GM21447 (cell line): ENCODE data around the gene CTAGE6.
"Not testable (repeated sequence)": the region's sequence is repeated elsewhere in the genome, so short reads cannot be mapped to it uniquely, and the experiment has no call there.

Experiments
- ATAC-seq: cut with Tn5 transposase; IDR thresholded peaks from one replicate; pipeline ENCODE4 v1.9.1; 2021; ENCODE audit not compliant: unreplicated experiment

The CTAGE6 gene, protein sequence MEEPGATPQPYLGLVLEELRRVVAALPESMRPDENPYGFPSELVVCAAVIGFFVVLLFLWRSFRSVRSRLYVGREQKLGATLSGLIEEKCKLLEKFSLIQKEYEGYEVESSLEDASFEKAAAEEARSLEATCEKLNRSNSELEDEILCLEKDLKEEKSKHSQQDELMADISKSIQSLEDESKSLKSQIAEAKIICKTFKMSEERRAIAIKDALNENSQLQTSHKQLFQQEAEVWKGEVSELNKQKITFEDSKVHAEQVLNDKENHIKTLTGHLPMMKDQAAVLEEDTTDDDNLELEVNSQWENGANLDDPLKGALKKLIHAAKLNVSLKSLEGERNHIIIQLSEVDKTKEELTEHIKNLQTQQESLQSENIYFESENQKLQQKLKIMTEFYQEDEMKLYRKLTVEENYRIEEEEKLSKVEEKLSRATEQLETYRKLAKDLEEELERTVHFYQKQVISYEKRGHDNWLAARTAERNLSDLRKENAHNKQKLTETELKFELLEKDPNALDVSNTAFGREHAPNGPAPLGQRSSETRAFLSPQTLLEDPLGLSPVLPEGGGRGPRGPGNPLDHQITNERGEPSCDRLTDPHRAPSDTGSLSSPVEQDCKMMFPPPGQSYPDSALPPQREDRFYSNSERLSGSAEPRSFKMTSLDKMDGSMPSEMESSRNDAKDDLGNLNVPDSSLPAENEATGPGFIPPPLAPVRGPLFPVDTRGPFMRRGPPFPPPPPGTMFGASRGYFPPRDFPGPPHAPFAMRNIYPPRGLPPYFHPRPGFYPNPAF

DNA sequence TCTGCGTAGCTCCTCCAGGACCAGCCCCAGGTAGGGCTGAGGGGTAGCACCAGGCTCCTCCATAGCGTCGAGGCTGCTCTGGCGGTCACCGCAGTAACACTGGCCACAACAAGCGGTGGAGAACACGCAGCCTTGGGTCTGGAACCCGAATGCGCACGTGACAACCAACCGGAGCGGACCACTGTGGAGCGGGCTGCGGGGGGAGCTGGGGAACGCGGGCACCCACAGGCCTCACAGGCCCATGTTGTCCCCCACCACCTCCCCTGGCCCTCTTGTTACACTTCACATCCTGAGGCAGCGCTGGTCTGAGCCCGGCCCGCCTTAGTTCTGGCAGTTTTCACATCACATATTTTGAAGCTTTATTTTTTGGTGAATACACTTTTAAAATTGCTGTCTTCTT lies at the start of gene CTAGE6:
CTAGE6 (minus strand) TSS at position 101 of the 400 bp plus-strand sequence; CDS start at position 63, 38 bp downstream.
- ATAC-seq: not testable (repeated sequence)

DNA sequence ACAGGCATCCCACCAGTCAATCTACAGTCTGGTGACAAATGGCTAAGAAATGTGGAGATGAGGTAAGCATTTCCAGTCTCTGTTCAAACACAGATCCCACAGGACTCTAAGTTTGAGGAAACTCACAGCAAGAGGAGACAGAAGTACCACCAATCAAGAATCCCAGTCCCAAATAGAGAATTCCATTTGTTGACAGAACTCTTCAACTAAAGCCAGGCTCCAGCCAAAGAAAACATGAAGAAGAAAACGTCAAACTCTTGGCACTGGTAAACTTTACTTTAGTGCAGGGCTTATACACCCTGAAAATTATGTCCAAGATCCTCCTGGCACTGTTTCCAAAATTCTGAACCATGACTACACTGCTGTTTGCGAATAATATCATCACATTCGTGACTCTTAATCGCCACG lies 49.2 kb upstream of the CTAGE6 start:
- not testable (repeated sequence) for ATAC-seq

DNA sequence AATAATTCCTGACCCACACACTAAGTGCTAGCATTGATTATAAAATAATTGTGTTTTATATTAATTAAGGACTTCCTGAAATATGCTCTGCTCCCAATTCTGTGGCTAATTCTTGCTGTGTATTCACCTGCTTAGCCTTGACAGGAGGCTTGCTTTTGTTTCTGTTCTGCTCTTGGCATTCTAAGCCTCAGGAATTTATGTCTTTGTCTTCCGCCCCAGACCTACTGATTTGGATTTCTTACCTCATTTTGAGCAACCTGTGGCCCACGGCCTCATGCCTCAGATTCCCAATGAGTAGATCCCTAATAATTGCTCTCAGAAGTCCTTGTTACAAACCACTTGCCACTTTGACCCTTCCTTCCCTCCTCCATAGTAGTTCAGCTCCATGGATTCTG lies 40.4 kb upstream of the CTAGE6 start:
- not testable (repeated sequence) for ATAC-seq

DNA sequence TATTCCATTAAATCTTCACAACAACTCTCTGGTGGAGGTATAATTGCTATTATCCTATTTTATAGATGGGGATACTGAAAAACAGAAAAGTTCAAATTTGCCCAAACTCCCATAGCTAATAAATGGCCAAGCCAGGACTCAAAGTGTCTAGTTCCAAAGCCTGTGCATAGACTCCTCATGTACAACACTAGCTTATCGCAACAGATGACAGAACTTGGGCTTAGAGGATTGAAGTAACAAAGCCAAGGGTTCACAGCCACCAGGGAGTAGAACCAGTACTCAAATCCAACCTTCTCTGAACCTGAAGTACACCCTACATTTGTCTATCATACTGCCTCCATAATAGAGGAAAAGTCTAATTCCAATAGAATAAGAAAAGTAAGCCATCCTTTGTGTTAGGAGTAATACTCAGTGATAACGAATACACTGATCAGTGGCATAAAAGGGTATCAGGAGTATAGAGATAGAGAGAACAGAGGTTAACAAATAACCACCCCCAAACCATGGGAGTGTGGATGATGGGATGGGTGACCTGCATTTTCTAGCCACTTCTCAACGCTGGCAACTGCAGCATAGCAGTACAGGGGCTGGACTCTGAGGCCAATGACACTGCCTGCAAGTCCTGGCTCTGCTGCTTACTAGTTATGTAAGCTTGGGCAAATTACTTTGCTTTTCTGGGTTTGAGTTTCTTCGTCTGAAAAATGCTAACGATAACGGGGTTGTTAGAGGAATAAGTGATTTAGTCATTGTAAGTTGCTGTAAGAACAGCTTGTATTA lies 39.8 kb upstream of the CTAGE6 start:
- not testable (repeated sequence) for ATAC-seq

DNA sequence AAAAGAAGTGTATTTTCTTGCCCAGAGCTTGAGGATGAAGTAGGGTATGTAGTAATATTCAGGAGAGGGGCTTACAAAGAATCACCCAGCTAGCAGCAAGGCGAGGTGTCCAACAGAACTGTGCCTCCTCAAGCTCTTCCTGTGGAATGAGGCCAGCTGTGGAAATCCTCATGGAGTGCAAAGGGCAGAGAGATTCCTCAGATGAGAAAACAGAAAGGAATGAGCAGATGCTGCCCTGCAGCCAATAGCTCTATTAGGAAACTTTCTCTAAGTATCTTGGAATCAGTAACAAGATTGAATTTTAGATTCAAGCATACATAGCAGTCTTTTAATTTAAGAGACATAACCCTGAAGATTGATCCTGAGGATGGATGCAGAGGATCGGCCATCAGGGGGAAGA lies 38.2 kb upstream of the CTAGE6 start:
- not testable (repeated sequence) for ATAC-seq

DNA sequence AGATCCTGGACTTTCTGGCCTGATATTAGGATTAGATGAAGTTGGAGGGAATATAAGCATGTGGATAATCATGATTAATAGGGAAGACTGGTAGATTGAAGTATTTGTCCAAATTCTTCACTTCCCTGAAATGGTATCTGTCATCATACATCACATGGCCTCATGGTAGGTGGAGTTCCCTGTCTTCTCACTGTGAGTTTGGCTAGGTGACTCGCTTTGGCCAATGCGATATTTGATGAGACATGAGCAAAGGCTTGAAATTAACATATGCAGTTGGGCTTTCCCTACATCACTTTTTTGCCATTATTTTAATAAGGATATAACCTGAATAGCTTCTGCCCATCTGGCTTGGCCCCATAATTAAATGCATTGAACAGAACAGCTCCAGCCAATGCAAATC lies 35.1 kb upstream of the CTAGE6 start:
- ATAC-seq: not testable (repeated sequence)

DNA sequence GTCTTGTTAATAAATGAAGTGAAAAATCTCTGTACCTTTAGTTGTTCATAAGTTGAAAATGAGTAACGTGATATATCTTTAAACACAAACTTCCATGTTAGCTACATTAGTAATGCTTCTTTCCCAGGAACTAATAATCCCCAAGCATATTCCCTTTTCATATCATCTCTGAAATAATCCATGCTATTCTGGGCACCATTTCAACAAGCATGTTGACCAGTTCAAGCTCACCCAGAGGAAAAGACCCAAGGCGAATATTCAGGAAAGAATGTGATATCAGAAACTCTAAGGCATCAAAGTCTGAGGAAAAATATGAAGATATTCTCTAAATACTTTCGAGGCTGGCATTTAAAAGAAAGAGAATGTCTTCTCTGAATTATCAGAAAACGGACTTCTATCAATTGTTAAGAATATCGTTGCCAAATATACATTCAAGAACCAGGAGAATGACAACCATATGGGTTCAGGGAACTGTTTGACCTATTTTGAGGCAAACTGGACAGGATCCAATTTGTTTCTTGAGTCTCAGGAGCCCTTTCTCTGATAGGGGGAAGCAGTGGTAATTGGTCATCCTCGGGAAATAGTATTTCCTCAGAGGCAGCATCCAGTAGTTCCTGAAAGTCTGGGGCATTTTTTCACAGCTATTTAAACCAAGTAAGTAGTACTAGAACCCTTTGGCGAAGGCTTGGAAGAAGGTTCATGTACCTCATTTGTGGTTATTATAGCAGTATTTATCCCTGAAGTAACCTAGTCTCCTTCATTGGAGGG lies 28.1 kb upstream of the CTAGE6 start:
- not testable (repeated sequence) for ATAC-seq

DNA sequence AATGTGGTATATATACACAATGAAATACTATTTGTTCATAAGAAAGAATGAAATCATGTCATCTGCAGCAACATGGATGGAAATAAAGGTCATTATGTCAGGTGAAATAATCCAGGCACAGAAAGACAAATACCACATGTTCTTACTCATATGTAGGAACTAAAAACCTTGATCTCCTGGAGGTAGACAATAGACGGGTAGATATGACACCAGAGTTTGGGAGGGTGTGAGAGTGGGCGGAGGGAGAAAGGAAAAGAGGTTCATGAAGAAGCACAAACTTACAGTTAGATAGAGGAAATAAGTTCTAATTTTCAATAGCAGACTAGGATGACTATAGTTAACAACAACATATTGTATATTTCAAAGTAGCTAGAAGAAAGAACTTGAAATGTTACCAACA lies 22.1 kb upstream of the CTAGE6 start:
- ATAC-seq: not testable (repeated sequence)

DNA sequence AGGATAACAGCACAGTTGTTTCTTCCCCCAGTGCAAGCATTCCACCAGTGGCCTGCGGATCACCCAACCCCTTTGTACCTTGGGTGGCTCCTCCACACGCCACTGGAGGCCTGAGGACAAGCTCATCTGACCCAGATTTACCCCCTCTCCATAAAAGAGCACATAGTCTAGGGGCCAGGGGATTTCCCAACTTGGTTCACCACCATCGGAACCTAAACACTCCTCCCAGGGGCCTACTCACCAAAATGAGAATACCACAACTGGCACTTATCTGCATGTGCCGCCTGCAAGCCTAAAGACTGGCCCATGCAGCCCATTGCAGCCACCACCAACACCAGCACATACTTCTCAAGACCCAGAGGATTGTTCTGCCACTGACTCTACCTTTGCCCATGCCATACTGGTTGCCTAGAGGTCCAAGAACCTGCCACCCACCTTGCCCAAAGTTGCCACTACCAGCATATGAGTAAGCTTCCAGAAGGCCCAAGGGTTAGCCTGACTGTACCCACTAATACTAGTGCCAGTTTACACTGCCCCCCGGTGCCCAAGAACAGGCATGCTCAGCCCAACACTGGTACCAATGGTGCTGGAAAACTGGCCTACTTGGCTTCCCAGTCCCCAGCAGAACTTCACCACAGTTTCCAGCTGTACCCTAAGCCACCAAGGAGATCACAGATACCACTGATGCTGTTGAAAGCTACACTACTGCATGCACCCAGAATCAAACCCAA lies 15.4 kb upstream of the CTAGE6 start:
- not testable (repeated sequence) for ATAC-seq

DNA sequence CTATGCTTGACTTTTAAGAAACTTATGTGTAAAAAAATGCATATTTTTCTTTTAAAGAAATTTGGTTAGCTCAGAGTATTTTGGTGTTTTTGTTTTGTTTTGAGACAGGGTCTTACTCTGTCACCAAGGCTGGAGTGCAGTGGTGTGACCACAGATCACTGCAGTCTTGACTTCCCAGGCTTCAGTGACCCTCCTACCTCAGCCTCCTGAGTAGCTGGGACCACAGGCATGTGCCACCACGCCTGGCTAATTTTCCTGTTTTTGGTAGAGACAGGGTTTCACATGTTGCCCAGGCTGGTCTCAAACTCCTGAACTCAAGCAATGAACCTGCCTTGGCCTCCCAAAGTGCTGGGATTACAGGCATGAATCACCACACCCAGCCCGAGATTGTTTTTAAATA lies 10.0 kb upstream of the CTAGE6 start:
- not testable (repeated sequence) for ATAC-seq

DNA sequence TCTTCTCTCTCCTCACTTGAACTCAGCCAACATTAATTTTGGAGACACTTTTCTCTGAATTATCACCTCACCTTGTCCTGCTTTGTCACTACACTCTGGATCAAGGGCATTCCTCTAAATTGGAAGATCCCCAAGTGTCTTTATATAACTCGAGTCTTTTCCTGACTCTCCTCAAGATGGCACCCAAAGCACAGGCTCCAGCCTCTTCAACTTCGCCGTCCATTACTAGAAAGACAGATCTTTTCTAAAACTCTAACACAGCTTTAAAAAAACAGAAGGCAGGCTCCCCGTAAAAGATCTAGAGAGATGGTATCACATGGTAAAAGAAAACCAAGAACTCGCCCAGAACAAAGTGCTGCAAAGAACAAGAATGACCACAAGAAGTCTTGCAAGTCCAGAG lies 8.2 kb upstream of the CTAGE6 start:
- not testable (repeated sequence) for ATAC-seq

DNA sequence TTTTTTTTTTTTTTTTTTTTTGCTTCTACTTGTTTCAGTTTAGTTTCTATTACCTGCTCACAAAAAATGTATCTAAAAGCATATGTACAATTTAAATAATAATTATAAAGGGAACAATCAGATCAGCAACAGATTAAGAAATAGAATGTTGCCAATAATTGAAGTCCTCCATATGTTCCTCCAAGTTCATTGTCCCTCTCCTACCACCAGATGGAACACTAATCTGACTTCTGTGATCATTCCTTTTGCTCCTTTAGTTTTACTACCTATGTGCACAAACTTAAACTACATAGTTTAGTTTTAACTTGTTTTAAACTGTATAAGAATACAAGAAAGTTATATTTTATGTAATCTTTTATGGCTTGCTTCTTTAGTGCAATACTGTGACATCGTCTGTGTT lies 5.6 kb upstream of the CTAGE6 start:
- ATAC-seq: not testable (repeated sequence)

DNA sequence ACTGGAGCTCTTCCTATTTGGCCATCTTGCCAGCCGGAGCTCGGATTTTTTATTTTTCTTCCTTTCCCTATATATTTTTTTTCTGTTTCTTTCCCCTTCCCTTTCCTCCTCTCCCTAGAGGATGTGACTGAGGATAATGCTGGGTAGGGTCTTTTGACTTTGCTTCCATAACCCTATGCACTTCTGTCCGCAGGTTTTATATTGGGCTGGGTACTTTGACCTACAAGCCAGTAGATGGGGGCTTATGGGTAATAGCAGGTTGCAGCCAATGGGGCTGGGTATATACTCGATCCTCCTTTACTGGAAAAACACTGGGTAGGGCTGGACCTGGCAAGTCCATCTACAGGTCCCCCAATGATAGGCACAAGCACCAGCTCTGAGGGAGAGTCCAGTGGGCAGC lies 12.2 kb downstream of the CTAGE6 start:
- not testable (repeated sequence) for ATAC-seq

DNA sequence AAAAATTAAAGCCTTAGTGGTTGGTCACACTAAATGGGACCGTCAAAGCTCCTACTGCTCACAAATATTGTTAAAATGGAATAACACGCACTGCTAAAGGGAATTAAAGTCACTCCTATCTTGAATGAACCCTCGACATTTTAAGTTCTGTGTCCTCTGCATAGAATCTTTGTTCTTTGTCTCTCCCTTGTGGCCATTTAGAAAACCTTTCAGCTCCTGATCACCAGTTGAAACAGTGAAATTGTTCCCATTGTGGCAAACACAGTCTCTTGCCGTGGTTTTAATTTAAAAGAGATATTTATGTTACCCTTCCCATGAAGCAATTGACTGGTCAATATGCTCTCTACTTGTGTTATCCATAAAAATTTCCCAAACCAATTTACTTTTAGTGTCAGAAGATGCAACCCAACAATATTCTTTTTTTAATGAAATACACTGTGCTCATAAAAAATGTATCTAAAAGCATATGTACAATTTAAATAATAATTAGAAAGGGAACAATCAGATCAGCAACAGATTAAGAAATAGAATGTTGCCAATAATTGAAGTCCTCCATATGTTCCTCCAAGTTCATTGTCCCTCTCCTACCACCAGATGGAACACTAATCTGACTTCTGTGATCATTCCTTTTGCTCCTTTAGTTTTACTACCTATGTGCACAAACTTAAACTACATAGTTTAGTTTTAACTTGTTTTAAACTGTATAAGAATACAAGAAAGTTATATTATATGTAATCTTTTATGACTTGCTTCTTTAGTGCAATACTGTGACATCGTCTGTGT lies 20.3 kb downstream of the CTAGE6 start:
- not testable (repeated sequence) for ATAC-seq

DNA sequence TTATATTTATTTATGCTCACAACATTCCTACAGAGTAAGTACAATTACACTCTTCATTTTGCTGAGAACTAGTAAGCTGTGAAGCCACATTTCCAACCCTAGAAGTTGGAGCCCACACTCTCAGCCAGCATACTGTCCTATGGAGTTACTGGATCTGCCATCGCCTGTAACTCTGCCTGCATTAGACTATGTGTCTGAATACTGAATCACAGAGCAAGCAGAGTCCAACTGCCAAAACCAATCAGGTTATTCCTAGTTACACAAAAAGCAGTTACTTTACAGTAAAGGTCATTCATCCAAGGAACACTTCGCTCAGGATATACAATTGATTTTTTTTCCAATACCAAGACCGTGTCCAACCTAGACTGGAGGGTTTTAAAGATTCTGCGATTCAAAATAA lies 21.5 kb downstream of the CTAGE6 start:
- ATAC-seq: no peak

DNA sequence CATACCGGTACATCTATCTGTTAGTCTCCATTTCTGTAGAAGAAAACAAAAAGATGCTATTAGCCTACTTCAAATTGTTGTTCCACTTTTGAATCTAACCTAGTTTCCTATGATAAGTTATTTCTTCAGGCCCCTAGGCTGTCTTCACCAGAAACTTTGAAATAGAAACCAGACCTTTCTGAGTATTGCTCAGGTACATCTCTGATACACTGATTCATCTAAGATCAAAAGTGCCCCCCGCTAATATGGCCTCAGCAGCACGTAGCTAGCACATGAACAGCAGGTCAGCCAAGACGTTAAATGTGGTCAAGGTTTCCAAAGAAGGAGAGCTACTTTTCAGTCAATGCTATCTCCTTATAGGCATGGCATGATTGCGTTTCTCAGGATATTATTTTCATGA lies 23.6 kb downstream of the CTAGE6 start:
- ATAC-seq: no peak

DNA sequence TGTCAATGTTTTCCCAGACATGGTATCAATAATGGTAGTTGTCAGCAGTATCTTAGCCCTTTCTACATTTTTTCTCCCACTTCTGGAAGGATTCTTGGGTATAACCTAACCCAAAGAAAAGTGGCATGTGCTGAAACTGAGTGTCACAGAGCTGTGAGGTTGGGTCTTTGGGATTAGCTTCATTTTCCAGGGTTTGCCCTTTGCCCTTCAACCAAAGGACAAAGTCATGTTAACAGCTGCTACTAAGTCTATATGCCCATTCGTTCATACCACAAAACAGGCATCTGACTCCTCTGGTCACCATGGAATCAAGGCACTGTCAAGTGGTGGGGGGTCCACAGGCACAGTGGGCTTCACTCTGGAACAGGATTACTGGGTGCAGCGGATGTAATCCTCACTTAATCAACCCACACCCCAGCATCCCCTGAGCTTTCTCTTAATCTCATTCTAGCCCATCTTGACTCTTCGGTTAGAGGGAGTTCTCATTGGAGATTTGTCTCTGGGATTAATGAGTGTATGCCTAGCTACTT lies 29.1 kb downstream of the CTAGE6 start:
- no peak for ATAC-seq

DNA sequence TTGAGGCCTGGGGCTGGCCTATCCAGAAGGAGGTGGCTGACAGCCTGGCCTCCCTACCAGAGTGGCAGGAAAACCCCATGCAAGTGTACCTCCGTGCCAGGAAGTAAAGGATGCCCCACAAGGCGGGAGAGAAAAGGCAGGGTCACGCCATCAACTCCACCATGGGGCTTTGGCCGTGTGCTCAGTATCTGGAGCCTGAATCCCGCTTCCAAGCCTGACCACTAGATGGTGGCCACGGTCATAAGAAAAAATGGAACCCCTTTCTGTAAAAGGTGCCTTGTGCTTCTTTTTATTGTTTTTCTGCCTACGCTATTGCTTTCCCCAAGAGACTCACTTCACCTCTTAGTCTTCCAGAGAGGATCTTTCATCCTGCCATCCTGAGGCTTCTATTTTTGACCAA lies 29.9 kb downstream of the CTAGE6 start:
- ATAC-seq: not testable (repeated sequence)

DNA sequence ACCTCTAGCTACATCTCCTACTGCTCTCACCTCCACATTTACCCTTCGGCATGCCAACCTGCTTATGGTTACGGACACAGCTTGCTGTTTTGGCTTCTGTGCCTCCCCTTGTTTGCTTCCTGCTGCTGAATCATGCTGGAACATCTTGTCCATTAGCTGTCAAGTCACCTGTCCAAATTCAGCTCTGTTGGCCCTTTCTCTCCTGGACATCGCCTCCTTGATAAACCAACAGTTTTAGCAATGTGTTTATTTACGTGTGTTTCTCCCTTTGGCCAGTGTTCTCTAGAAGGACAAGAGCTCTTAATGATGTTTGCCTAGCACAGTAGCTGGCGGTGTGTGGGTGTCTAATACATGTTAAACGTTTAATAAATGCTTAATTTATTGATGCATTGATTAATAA lies 31.4 kb downstream of the CTAGE6 start:
- ATAC-seq: not testable (repeated sequence)
